Liver (tissue), 3 donors: ENCODE measurements around the gene KLF16.

Experiments
- ATF3 ChIP-seq: IDR thresholded peaks from 2 replicates; pipeline ENCODE4 v1.6.1; 2016; ENCODE audit warnings: antibody characterized with exemption
- CTCF ChIP-seq: fragments of 150-350 bp; IDR thresholded peaks from 2 replicates; pipeline ENCODE4 v1.5.1; 2017; ENCODE audit warnings: improper control_type of control experiment, low read depth, low read length; ENCODE audit not compliant: missing input control
- EGR1 ChIP-seq, 2 donors: IDR thresholded peaks; 2 replicates each; pipeline ENCODE4 v1.6.1; 2016 to 2018; ENCODE audit warnings: antibody characterized with exemption in 2 of 2, low read depth in 2 of 2
- JUND ChIP-seq, 2 donors: IDR thresholded peaks; 2 replicates each; pipeline ENCODE4 v1.6.1; 2016; ENCODE audit warnings: antibody characterized with exemption in 2 of 2
- RAD21 ChIP-seq, 2 donors: IDR thresholded peaks; 2 replicates each; pipeline ENCODE4 v1.6.1; 2016; ENCODE audit warnings: antibody characterized with exemption in 2 of 2, mild to moderate bottlenecking in 2 of 2
- REST ChIP-seq: IDR thresholded peaks from 2 replicates; pipeline ENCODE4 v1.6.1; 2016; ENCODE audit warnings: antibody characterized with exemption, mild to moderate bottlenecking
- RXRA ChIP-seq, 2 donors: IDR thresholded peaks; 2 replicates each; pipeline ENCODE4 v1.6.1; 2017 to 2018; ENCODE audit warnings: antibody characterized with exemption in 2 of 2, mild to moderate bottlenecking in 1 of 2
- SP1 ChIP-seq: IDR thresholded peaks from 2 replicates; pipeline ENCODE4 v1.6.1; 2018; ENCODE audit warnings: antibody characterized with exemption, mild to moderate bottlenecking
- YY1 ChIP-seq: IDR thresholded peaks from 2 replicates; pipeline ENCODE4 v1.6.1; 2016; ENCODE audit warnings: antibody characterized with exemption, mild to moderate bottlenecking
- ZBTB33 ChIP-seq: IDR thresholded peaks from 2 replicates; pipeline ENCODE4 v1.6.1; 2016; ENCODE audit warnings: antibody characterized with exemption
- donor health status: healthy.
- donor health status: healthy.

GRCh38 chr19:1858412-1859081, 4.8 kb downstream of the KLF16 start:
- no peak for TF ChIP-seq CTCF
- TF ChIP-seq RAD21 (IDR thresholded peaks at IDR 0.05): no peak
- no peak for TF ChIP-seq ZBTB33
- no peak for TF ChIP-seq ATF3
- no peak for TF ChIP-seq REST
- no peak for TF ChIP-seq EGR1 (IDR thresholded peaks at IDR 0.05; ENCODE audit: low read depth in 2 of 2)
- no peak for TF ChIP-seq RXRA (IDR thresholded peaks at IDR 0.05)
- no peak for TF ChIP-seq SP1
- no peak for TF ChIP-seq YY1
- TF ChIP-seq JUND (IDR thresholded peaks at IDR 0.05): no peak
